Measurements from ENCODE around the gene ADAR.

GRCh38 chr1:154641534-154641933, 33.5 kb upstream of the ADAR start:
- no peak for TF ChIP-seq CTCF (IDR thresholded peaks at IDR 0.05)
- no peak for TF ChIP-seq POLR2A (IDR thresholded peaks at IDR 0.05)

All from adrenal gland (tissue), 5 donors.